Adipocyte (in vitro differentiated cells): Measurements from ENCODE around the gene LRRTM1.

Experiments used
- DNase-seq: peaks from one replicate; pipeline ENCODE4 v3.0.0-alpha.2; 2015; ENCODE audit warnings: low read depth
- H3K27me3 ChIP-seq: replicated peaks from 2 replicates; pipeline ENCODE4 v1.7.0; 2013; ENCODE audit warnings: mild to moderate bottlenecking, low read length, moderate library complexity; ENCODE audit not compliant: control insufficient read depth, insufficient read depth
- H3K36me3 ChIP-seq: 2 replicates; pipeline ENCODE4 v1.7.0; 2013; ENCODE audit warnings: low read length, mild to moderate bottlenecking, moderate library complexity; ENCODE audit not compliant: control insufficient read depth, insufficient read depth, severe bottlenecking
- H3K4me1 ChIP-seq: 2 replicates; pipeline ENCODE4 v1.7.0; 2013; ENCODE audit warnings: mild to moderate bottlenecking, low read length, moderate library complexity; ENCODE audit not compliant: control insufficient read depth, insufficient read depth
- H3K4me3 ChIP-seq: 2 replicates; pipeline ENCODE4 v1.7.0; 2013; ENCODE audit warnings: mild to moderate bottlenecking, low read length, moderate library complexity
- H3K9ac ChIP-seq: 2 replicates; pipeline ENCODE4 v1.7.0; 2013; ENCODE audit warnings: mild to moderate bottlenecking, low read length, moderate library complexity
- H3K9me3 ChIP-seq: 2 replicates; pipeline ENCODE4 v1.7.0; 2013; ENCODE audit warnings: mild to moderate bottlenecking, low read length, moderate library complexity; ENCODE audit not compliant: control insufficient read depth

Gene LRRTM1

GRCh38 chr2:80259292-80259691, 45.3 kb downstream of the LRRTM1 start:
- H3K27me3 ChIP-seq: peaks cover 11% of the 10 kb centered on the region
- no peak overlapping the region for H3K9ac ChIP-seq
- no peaks in the 10 kb centered on the region for H3K36me3 ChIP-seq
- no peaks in the 10 kb centered on the region for H3K4me1 ChIP-seq
- no peak for DNase-seq
- no peak overlapping the region for H3K4me3 ChIP-seq
- no peaks in the 10 kb centered on the region for H3K9me3 ChIP-seq

DNA sequence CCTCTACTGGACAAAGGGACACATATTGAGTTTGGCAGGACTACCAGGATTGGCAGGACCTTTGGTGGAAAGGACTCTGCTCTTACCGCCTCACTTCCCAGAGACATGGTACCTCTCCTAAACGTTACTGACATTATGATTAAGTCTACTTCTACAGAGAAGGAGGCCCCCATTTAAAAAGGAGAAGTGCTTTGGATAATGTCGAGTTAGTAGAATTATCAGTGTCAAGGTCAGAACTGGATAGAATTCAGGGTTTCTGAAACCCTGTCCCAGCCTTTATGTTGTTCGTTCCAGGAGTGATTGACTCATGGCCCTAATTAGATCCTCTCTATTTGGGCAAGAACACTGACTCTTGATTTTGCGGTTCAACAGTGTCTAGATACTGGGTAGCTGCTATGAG, 45.8 kb downstream of the LRRTM1 start:
- no peak for DNase-seq
- no peaks in the 10 kb centered on the region for H3K4me1 ChIP-seq

DNA sequence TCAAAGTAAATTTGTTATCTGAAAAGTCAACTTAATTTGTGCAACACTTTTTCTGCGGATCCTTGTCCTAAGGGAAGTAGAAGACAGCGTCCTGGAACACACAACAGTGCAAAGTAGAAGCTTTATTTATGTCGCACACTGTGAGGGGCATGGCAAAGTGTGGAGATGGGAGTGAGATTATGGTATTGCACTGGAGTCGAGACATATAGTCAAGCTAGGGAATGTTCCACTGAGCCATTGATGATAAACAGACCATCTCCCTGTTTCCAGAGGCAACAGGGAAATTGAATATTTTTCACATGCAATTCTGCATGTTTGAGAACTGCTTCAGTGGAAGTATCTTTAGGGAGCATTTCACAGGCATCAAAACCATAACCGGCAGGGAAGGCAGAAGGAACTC, 46.2 kb downstream of the LRRTM1 start:
- Histone ChIP-seq H3K27me3 (peaks cover 11% of the 10 kb centered on the region), H3K9me3 (no peaks in the 10 kb centered on the region), H3K36me3 (no peaks in the 10 kb centered on the region), H3K4me1 (no peaks in the 10 kb centered on the region), H3K9ac (no peak overlapping the region), H3K4me3 (no peak overlapping the region)
- no peak for DNase-seq

More for the DNA sequence above, 45.8 kb downstream of the LRRTM1 start:
- Histone ChIP-seq H3K27me3 (peaks cover 11% of the 10 kb centered on the region), H3K4me3 (no peak overlapping the region), H3K9ac (no peak overlapping the region), H3K36me3 (no peaks in the 10 kb centered on the region), H3K9me3 (no peaks in the 10 kb centered on the region)

- no peaks in the 10 kb centered on the region for H3K4me1 ChIP-seq
- peaks cover 11% of the 10 kb centered on the region for H3K27me3 ChIP-seq
- no peak overlapping the region for H3K4me3 ChIP-seq
- H3K36me3 ChIP-seq: no peaks in the 10 kb centered on the region
- H3K9me3 ChIP-seq: no peaks in the 10 kb centered on the region
- no peak for DNase-seq
- no peak overlapping the region for H3K9ac ChIP-seq
Measured at GRCh38 chr2:80257450-80257849, 47.1 kb downstream of the LRRTM1 start.

DNA sequence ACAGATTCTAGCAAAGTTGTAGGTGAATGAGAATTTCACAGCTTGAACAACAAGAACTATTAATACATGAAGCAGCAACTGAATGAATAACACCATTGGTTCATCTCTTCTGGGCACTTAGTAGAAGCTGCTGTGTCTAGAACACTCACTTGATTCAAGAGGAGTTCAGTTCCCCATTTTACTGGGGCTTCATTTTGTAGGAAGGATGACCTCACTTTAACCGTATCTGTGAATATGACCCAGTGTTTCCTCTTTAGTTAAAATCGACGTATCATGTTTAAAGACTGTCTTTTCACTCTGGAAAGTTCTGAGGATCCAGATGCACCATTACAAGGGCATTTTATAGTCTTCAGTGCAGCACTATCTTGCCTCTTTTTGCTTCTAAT, 47.8 kb downstream of the LRRTM1 start:
- Histone ChIP-seq H3K9me3 (no peaks in the 10 kb centered on the region), H3K4me3 (no peak overlapping the region)
- DNase-seq: no peak

GRCh38 chr2:80255918-80256781, 48.4 kb downstream of the LRRTM1 start:
- H3K4me1 ChIP-seq: no peaks in the 10 kb centered on the region
- DNase-seq: peak; percentile 22
- no peaks in the 10 kb centered on the region for H3K36me3 ChIP-seq
- H3K4me3 ChIP-seq: no peak overlapping the region
- no peaks in the 10 kb centered on the region for H3K9me3 ChIP-seq
- H3K9ac ChIP-seq: no peak overlapping the region
- H3K27me3 ChIP-seq: peaks cover 11% of the 10 kb centered on the region

More for the DNA sequence above, 47.8 kb downstream of the LRRTM1 start:
- Histone ChIP-seq H3K9ac (no peak overlapping the region), H3K36me3 (no peaks in the 10 kb centered on the region), H3K4me1 (no peaks in the 10 kb centered on the region), H3K27me3 (peaks cover 11% of the 10 kb centered on the region)

DNA sequence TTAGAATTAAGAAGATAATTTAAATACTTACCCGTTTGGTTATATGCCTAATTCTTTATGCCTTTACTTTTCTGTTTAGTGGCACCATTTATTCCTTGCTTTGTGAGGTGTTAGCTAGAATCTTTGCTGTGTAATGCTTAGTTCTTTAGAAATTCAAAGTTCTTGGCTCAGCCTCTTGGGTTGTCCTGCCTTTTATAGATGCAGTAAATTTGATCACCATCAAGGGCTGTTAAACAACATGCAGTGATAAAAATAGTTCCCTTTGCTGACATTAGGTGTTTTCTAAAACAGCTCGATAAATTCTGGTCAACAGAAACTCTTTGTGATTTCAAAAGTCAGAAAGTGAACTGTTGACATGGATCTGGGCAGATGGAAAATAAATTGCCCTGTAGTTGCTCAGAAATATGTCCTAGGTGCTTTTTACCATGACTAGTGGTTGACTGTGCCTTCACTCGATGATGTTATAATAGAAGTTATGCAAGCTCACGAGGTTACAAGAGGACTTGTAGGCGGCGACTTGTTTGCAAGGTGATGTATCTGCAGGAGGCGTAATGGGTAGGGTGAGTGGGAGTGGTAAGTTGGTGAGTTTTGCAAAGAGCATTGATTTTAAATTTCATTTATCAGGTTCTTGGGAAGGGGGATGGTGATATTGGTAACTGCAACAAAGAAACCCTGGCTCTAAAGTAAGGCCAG, 52.1 kb downstream of the LRRTM1 start:
- Histone ChIP-seq H3K4me1 (no peaks in the 10 kb centered on the region), H3K36me3 (no peaks in the 10 kb centered on the region), H3K27me3 (no peaks in the 10 kb centered on the region), H3K9me3 (no peaks in the 10 kb centered on the region), H3K4me3 (no peak overlapping the region), H3K9ac (no peak overlapping the region)
- DNase-seq: no peak
